Astrocyte (in vitro differentiated cells and primary cell): Measurements from ENCODE around the gene ITGAV. TPM values are rescaled to one million over a fixed set of nuclear protein-coding genes. Genes with fewer than 3 reads are reported as not detected.

Experiments used
- DNase-seq: peaks from one replicate; pipeline ENCODE4 v3.0.0-alpha.2; 2010; ENCODE audit warnings: low read depth
- FAIRE-seq: peaks from 2 replicates; lab custom pipeline; 2011; peaks lifted over from hg19 to GRCh38; lab: Jason Lieb, UNC
- H2AFZ ChIP-seq: 2 replicates; pipeline ENCODE4 v1.6.0; 2012; ENCODE audit warnings: low read depth, low read length, inconsistent platforms
- H3K27ac ChIP-seq: 2 replicates; pipeline ENCODE4 v1.5.1; 2011; ENCODE audit warnings: low read depth, low read length, inconsistent platforms
- H3K27me3 ChIP-seq: 2 replicates; pipeline ENCODE4 v1.6.0; 2011; ENCODE audit warnings: low read length, inconsistent platforms; ENCODE audit not compliant: insufficient read depth
- H3K36me3 ChIP-seq: 2 replicates; pipeline ENCODE4 v1.5.1; 2011; ENCODE audit warnings: low read length, inconsistent platforms; ENCODE audit not compliant: insufficient read depth
- H3K4me1 ChIP-seq: 2 replicates; pipeline ENCODE4 v1.5.1; 2011; ENCODE audit warnings: low read length, inconsistent platforms; ENCODE audit not compliant: insufficient read depth
- H3K4me2 ChIP-seq: 2 replicates; pipeline ENCODE4 v1.6.0; 2012; ENCODE audit warnings: low read length, inconsistent platforms
- H3K4me3 ChIP-seq: 2 replicates; pipeline ENCODE4 v1.5.1; 2011; ENCODE audit warnings: low read depth, mild to moderate bottlenecking, low read length, inconsistent platforms; ENCODE audit not compliant: insufficient read depth
- H3K79me2 ChIP-seq: 2 replicates; pipeline ENCODE4 v1.6.0; 2012; ENCODE audit warnings: mild to moderate bottlenecking, low read length, inconsistent platforms; ENCODE audit not compliant: insufficient read depth
- H3K9ac ChIP-seq: 2 replicates; pipeline ENCODE4 v1.6.0; 2012; ENCODE audit warnings: mild to moderate bottlenecking, low read length, inconsistent platforms
- H3K9me3 ChIP-seq: 2 replicates; pipeline ENCODE4 v1.5.1; 2012; ENCODE audit warnings: low read depth, mild to moderate bottlenecking, low read length, inconsistent platforms; ENCODE audit not compliant: insufficient read depth
- H4K20me1 ChIP-seq: 2 replicates; pipeline ENCODE4 v1.6.0; 2012; ENCODE audit warnings: low read length, inconsistent platforms; ENCODE audit not compliant: insufficient read depth
- H3K27ac Mint-ChIP-seq: one replicate; pipeline ENCODE4 v1.8.0; 2021; ENCODE audit warnings: mild to moderate bottlenecking, mixed read lengths; ENCODE audit not compliant: unreplicated experiment
- H3K27me3 Mint-ChIP-seq: one replicate; pipeline ENCODE4 v1.8.0; 2021; ENCODE audit warnings: low read depth, mixed read lengths; ENCODE audit not compliant: unreplicated experiment
- H3K36me3 Mint-ChIP-seq: one replicate; pipeline ENCODE4 v1.8.0; 2021; ENCODE audit warnings: low read depth, mixed read lengths; ENCODE audit not compliant: unreplicated experiment
- H3K4me1 Mint-ChIP-seq: one replicate; pipeline ENCODE4 v1.8.0; 2021; ENCODE audit warnings: low read depth, mixed read lengths; ENCODE audit not compliant: unreplicated experiment
- H3K4me3 Mint-ChIP-seq: one replicate; pipeline ENCODE4 v1.8.0; 2021; ENCODE audit warnings: mild to moderate bottlenecking, moderate library complexity, mixed read lengths; ENCODE audit not compliant: unreplicated experiment
- H3K9me3 Mint-ChIP-seq: one replicate; pipeline ENCODE4 v1.8.0; 2021; ENCODE audit warnings: mild to moderate bottlenecking, mixed read lengths; ENCODE audit not compliant: unreplicated experiment
- EZH2 ChIP-seq: IDR thresholded peaks from 2 replicates; pipeline ENCODE4 v1.6.1; 2012; ENCODE audit warnings: mild to moderate bottlenecking, low read length, inconsistent platforms; ENCODE audit not compliant: insufficient read depth
- total RNA-seq: library from RNA; stranded (reverse); gene quantifications from 2 replicates; pipeline ENCODE4 v1.2.1, GENCODE V29; 2021
- TF ChIP-seq, protein P1 (sequence below): IDR thresholded peaks from 2 replicates; pipeline ENCODE4 v1.5.1; 2011; ENCODE audit warnings: low read depth, mild to moderate bottlenecking, inconsistent platforms, low read length, moderate library complexity; ENCODE audit not compliant: insufficient read depth

The ITGAV gene
- total RNA-seq, 1 donor from 2014 or later: 661 TPM

DNA sequence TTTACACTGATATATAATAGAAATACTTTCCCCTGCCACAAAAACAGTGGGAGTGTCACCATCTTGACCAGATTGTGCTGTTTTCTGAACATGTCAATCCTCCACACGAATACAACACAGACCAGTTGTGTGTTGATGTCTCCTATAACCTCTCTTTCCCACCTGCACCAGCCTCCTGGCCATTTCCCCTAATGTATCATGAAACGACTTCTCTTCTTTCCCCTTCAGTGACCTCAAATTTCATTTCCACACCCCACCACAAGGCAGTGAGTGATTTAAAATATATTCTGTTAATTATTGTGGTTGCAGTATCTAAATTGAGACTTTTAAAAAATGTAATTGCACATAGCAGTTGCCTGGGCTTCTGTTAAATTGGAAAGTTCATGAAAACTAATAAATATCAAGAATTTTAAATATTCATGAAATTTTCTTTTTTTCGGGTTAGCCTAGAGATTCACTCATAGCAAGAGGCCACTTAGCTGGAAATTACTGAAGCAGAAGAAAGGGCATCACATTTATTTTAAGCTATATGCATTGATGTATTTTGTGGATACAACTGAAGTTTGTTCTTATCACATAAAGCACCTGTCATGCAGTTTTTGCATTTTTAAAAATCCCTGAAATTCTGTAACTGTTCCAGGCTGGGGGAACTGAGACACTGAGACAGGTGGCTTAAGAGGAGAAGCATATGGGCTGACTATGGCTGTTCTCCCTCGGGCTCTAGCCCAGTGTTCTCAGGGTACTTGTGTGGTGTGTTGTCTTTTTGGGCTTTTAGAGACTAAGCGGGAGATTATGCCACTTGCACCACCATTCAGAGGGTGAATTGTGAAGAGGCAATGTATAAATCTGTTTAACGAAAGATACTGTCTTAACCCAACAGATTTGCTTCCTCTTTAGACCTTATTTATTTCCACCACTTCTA lies 119.9 kb downstream of the ITGAV start:
- TF ChIP-seq, protein P1, sequence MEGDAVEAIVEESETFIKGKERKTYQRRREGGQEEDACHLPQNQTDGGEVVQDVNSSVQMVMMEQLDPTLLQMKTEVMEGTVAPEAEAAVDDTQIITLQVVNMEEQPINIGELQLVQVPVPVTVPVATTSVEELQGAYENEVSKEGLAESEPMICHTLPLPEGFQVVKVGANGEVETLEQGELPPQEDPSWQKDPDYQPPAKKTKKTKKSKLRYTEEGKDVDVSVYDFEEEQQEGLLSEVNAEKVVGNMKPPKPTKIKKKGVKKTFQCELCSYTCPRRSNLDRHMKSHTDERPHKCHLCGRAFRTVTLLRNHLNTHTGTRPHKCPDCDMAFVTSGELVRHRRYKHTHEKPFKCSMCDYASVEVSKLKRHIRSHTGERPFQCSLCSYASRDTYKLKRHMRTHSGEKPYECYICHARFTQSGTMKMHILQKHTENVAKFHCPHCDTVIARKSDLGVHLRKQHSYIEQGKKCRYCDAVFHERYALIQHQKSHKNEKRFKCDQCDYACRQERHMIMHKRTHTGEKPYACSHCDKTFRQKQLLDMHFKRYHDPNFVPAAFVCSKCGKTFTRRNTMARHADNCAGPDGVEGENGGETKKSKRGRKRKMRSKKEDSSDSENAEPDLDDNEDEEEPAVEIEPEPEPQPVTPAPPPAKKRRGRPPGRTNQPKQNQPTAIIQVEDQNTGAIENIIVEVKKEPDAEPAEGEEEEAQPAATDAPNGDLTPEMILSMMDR: no peak
- TF ChIP-seq EZH2: no peak
- DNase-seq (no peak), FAIRE-seq (no peak)
- H3K4me3 Mint-ChIP-seq: no peak overlapping the region
- H3K9me3 Mint-ChIP-seq: no peaks in the 10 kb centered on the region
- Histone ChIP-seq H3K4me2 (no peak overlapping the region), H4K20me1 (no peaks in the 10 kb centered on the region), H2AFZ (no peak overlapping the region), H3K27me3 (no peaks in the 10 kb centered on the region), H3K4me3 (no peak overlapping the region), H3K9ac (no peak overlapping the region), H3K36me3 (no peaks in the 10 kb centered on the region), H3K9me3 (no peaks in the 10 kb centered on the region), H3K27ac (no peak overlapping the region), H3K79me2 (no peaks in the 10 kb centered on the region), H3K4me1 (no peaks in the 10 kb centered on the region)
- H3K36me3 Mint-ChIP-seq: peaks cover 4% of the 10 kb centered on the region
- no peak overlapping the region for H3K27ac Mint-ChIP-seq
- no peaks in the 10 kb centered on the region for H3K4me1 Mint-ChIP-seq
- no peaks in the 10 kb centered on the region for H3K27me3 Mint-ChIP-seq

DNA sequence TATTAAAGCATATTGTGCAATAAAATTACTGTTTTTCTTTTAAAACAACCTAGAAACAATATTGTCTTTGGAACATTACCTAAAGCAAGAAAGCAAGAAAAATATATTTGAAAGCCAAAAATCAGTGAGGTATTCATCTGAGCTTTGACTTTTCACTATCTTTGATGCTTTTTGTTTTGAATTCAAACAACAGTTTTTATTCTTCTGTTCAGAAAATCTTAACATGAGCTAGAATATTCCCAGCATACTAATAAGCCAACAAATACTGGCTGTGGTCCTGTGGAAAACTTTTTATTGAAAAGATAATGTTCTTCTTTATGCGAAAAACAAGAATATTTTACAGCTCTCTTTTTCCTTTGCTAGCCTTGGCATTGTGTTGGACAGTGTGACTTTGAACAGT lies 123.8 kb downstream of the ITGAV start:
- Mint-ChIP-seq H3K9me3 (no peaks in the 10 kb centered on the region), H3K4me3 (no peak overlapping the region), H3K27me3 (no peaks in the 10 kb centered on the region), H3K27ac (no peak overlapping the region), H3K4me1 (peaks cover 5% of the 10 kb centered on the region), H3K36me3 (peaks cover 2% of the 10 kb centered on the region)
- H2AFZ ChIP-seq: no peak overlapping the region
- no peaks in the 10 kb centered on the region for H3K79me2 ChIP-seq
- no peak overlapping the region for H3K4me3 ChIP-seq
- no peak overlapping the region for H3K27ac ChIP-seq
- TF ChIP-seq, protein P1: no peak
- TF ChIP-seq EZH2: no peak
- H3K4me1 ChIP-seq: no peaks in the 10 kb centered on the region
- FAIRE-seq: no peak
- DNase-seq: no peak
- H3K9ac ChIP-seq: no peak overlapping the region
- no peaks in the 10 kb centered on the region for H4K20me1 ChIP-seq
- H3K36me3 ChIP-seq: no peaks in the 10 kb centered on the region
- no peaks in the 10 kb centered on the region for H3K27me3 ChIP-seq
- H3K9me3 ChIP-seq: no peaks in the 10 kb centered on the region
- H3K4me2 ChIP-seq: no peak overlapping the region

DNA sequence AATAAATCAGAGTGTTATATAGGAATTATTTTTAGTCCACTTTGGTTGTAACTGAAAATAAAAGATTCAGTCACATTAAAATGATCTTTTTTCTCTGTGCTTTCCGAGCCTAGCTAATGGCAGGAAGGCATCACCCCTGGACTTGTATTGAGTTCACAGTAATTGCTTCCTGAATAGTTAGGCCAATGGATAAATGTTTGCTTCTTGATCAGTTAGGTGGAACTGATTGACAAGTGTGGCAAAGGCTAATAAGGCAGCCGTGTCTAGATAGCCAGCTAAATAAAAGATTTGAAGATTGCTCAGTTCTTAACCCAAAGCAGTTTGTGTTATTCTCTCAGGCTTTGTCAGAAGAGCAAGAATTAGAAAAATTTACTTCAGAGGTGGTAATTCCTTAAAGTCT lies 124.8 kb downstream of the ITGAV start:
- H3K27ac Mint-ChIP-seq: no peak overlapping the region
- no peak for DNase-seq
- peaks cover under 1% of the 10 kb centered on the region for H3K36me3 Mint-ChIP-seq
- peaks cover 8% of the 10 kb centered on the region for H3K4me1 Mint-ChIP-seq
- no peaks in the 10 kb centered on the region for H3K27me3 ChIP-seq
- H3K9me3 Mint-ChIP-seq: no peaks in the 10 kb centered on the region
- TF ChIP-seq, protein P1: no peak
- no peak for TF ChIP-seq EZH2
- no peak overlapping the region for H3K4me2 ChIP-seq
- no peak overlapping the region for H3K4me3 ChIP-seq
- no peaks in the 10 kb centered on the region for H3K79me2 ChIP-seq
- H3K4me1 ChIP-seq: no peaks in the 10 kb centered on the region
- FAIRE-seq: no peak
- H3K27ac ChIP-seq: no peak overlapping the region
- no peaks in the 10 kb centered on the region for H3K36me3 ChIP-seq
- no peaks in the 10 kb centered on the region for H4K20me1 ChIP-seq
- H3K4me3 Mint-ChIP-seq: no peak overlapping the region
- no peak overlapping the region for H2AFZ ChIP-seq
- H3K9me3 ChIP-seq: no peaks in the 10 kb centered on the region
- H3K27me3 Mint-ChIP-seq: no peaks in the 10 kb centered on the region
- H3K9ac ChIP-seq: no peak overlapping the region
